ENCODE data around the gene GYPC. TPM values are rescaled to one million over a fixed set of nuclear protein-coding genes. Genes with fewer than 3 reads are reported as not detected.

GYPC gene
- total and polyA plus RNA-seq, 4 donors: 8.7 to 419 (median 12.3) TPM

DNA sequence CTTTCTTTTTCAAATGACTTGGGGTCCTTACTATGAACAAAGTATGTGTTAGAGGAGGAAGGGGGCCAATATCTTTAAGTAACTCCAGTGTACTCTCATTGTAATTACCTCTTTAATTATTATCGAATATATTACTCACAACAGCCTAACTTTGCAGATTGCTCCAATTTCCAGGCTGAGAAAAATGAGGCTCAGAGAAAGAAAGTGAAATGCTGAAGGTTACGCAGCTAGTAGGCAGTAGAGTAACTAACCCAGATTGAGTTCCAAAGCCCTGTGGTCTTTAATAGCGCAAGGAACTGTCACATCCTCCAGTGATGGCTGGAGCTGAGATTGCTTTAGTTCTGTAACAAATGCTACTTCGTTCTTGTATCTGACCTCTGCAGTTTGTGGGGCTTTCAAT, 2.2 kb upstream of the GYPC start:
- no peak for DNase-seq (ENCODE audit: low spot score)
- Histone ChIP-seq H3K36me3 (ENCODE audit: control insufficient read depth in 4 of 4, insufficient read depth in 3 of 4, low read depth in 1 of 4, low read length in 3 of 4) (no peaks in the 10 kb centered on the region), H3K4me3 (ENCODE audit: low read depth in 1 of 3, low read length in 3 of 3) (no peak overlapping the region), H3K9me3 (ENCODE audit: control insufficient read depth in 4 of 4, low read length in 3 of 4) (no peaks in the 10 kb centered on the region), H3K9ac (ENCODE audit: low read depth in 1 of 2, low read length in 2 of 2) (no peak overlapping the region), H3K27ac (ENCODE audit: low read depth in 1 of 2, low read length in 2 of 2) (no peak overlapping the region), H3K4me1 (ENCODE audit: control insufficient read depth in 4 of 4, insufficient read depth in 4 of 4, low read length in 3 of 4) (peaks cover 6 to 16% (median 10%) of the 10 kb centered on the region in 4 donors), H3K27me3 (ENCODE audit: control insufficient read depth in 4 of 4, insufficient read depth in 4 of 4, low read length in 3 of 4) (no peaks in the 10 kb centered on the region)
- TF ChIP-seq TAF1 (conservative IDR thresholded peaks at IDR 0.05) (no peak), NR2F2 (IDR thresholded peaks at IDR 0.05) (no peak), YY1 (IDR thresholded peaks at IDR 0.05) (no peak), RXRA (IDR thresholded peaks at IDR 0.05) (no peak), FOXA2 (IDR thresholded peaks at IDR 0.05) (no peak), ZBTB33 (IDR thresholded peaks at IDR 0.05) (no peak), FOXA1 (IDR thresholded peaks at IDR 0.05) (no peak), EGR1 (IDR thresholded peaks at IDR 0.05; ENCODE audit: low read depth in 2 of 2) (no peak), JUND (IDR thresholded peaks at IDR 0.05) (no peak), SP1 (IDR thresholded peaks at IDR 0.05) (no peak), ATF3 (IDR thresholded peaks at IDR 0.05) (no peak), HNF4G (IDR thresholded peaks at IDR 0.05) (no peak), REST (IDR thresholded peaks at IDR 0.05) (no peak)
- TF ChIP-seq, protein P1, sequence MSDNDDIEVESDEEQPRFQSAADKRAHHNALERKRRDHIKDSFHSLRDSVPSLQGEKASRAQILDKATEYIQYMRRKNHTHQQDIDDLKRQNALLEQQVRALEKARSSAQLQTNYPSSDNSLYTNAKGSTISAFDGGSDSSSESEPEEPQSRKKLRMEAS (IDR thresholded peaks at IDR 0.05): no peak
- TF ChIP-seq, protein P2, sequence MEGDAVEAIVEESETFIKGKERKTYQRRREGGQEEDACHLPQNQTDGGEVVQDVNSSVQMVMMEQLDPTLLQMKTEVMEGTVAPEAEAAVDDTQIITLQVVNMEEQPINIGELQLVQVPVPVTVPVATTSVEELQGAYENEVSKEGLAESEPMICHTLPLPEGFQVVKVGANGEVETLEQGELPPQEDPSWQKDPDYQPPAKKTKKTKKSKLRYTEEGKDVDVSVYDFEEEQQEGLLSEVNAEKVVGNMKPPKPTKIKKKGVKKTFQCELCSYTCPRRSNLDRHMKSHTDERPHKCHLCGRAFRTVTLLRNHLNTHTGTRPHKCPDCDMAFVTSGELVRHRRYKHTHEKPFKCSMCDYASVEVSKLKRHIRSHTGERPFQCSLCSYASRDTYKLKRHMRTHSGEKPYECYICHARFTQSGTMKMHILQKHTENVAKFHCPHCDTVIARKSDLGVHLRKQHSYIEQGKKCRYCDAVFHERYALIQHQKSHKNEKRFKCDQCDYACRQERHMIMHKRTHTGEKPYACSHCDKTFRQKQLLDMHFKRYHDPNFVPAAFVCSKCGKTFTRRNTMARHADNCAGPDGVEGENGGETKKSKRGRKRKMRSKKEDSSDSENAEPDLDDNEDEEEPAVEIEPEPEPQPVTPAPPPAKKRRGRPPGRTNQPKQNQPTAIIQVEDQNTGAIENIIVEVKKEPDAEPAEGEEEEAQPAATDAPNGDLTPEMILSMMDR (IDR thresholded peaks at IDR 0.05; ENCODE audit: low read depth, low read length, missing input control): no peak
- 86% methylated on average over 4 of the region's 4 CpGs for WGBS

DNA sequence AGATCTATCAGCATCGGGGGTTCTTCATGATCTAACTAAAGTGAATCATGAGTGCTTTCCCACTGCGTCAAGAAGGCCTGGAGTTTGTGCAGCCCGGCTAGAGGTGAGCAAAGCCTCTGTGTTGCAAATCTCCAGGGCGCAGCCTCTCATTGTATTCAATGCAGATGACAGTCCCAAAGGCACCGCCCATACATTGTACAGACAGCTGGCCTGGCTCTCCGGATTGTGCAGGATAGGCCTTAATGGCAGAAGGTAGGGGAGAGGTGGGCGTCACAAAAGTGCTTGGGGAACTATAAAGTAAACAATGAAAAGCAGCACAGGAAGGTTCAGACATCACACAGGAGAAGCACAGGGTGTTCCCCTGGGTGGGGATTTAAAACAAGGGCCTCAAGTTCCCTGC, 907 bp upstream of the GYPC start:
- no peak for TF ChIP-seq EGR1 (IDR thresholded peaks at IDR 0.05; ENCODE audit: low read depth in 2 of 2)
- peak; percentile 5 for TF ChIP-seq YY1 (IDR thresholded peaks at IDR 0.05)
- no peak for TF ChIP-seq SP1 (IDR thresholded peaks at IDR 0.05)
- no peak for TF ChIP-seq FOXA2 (IDR thresholded peaks at IDR 0.05)
- no peak for TF ChIP-seq JUND (IDR thresholded peaks at IDR 0.05)
- TF ChIP-seq GABPA (IDR thresholded peaks at IDR 0.05 in 1 of 2, conservative IDR thresholded peaks at IDR 0.05 in 1 of 2): no peak
- Histone ChIP-seq H3K4me1 (ENCODE audit: control insufficient read depth in 4 of 4, insufficient read depth in 4 of 4, low read length in 3 of 4) (peaks cover 6 to 22% (median 10%) of the 10 kb centered on the region in 4 donors), H3K27ac (ENCODE audit: low read depth in 1 of 2, low read length in 2 of 2) (peak overlapping the region; percentile 69 to 84), H3K27me3 (ENCODE audit: control insufficient read depth in 4 of 4, insufficient read depth in 4 of 4, low read length in 3 of 4) (no peaks in the 10 kb centered on the region), H3K4me3 (ENCODE audit: low read depth in 1 of 3, low read length in 3 of 3) (no peak overlapping the region), H3K9ac (ENCODE audit: low read depth in 1 of 2, low read length in 2 of 2) (no peak overlapping the region), H3K36me3 (ENCODE audit: control insufficient read depth in 4 of 4, insufficient read depth in 3 of 4, low read depth in 1 of 4, low read length in 3 of 4) (no peaks in the 10 kb centered on the region), H3K9me3 (ENCODE audit: control insufficient read depth in 4 of 4, low read length in 3 of 4) (no peaks in the 10 kb centered on the region)
- peak; percentile 41 for DNase-seq (ENCODE audit: low spot score)
- WGBS: 78% methylated on average over 7 of the region's 7 CpGs

All from liver (tissue), 9 donors.